IMR-90 (cell line): ENCODE data around the gene CSNK2A1. TPM values are rescaled to one million over a fixed set of nuclear protein-coding genes. Genes with fewer than 3 reads are reported as not detected.

Source experiments
- ATAC-seq: fragments of 200-7000 bp; cut with Tn5 transposase; 2 replicates; pipeline ENCODE4 v1.9.1; 2020; ENCODE audit warnings: low read depth, mild to moderate bottlenecking, moderate library complexity
- BruUV-seq: library from RNA; stranded (reverse); fragments of 400-500 nt; replicated peaks from 2 replicates; lab custom pipeline; 2021; lab: Mats Ljungman, UMichigan
- CTCF ChIA-PET: fragments of 300-600 bp; formaldehyde crosslinking; extraction: SDS; loops from one replicate; lab custom pipeline; 2021; ENCODE audit warnings: antibody characterized with exemption; lab: Yijun Ruan, JAX
- POLR2A ChIA-PET: fragments of 300-600 bp; sonication (Branson Sonifier 250); formaldehyde crosslinking; loops from one replicate; lab custom pipeline; 2022; ENCODE audit warnings: antibody characterized with exemption; ENCODE audit not compliant: unreplicated experiment; lab: Charles Lee
- DNase-seq: peaks from one replicate; pipeline ENCODE4 v3.0.0; 2013
- H2AFZ ChIP-seq: replicated peaks from 2 replicates; pipeline ENCODE3; 2013; ENCODE audit warnings: low read length, mild to moderate bottlenecking; ENCODE audit not compliant: poor library complexity
- H2AK5ac ChIP-seq: 2 replicates; pipeline ENCODE4 v1.6.1; 2013; ENCODE audit warnings: low read depth, low read length, inconsistent platforms
- H2AK9ac ChIP-seq: replicated peaks from 2 replicates; pipeline ENCODE3; 2013; ENCODE audit warnings: mild to moderate bottlenecking, low read depth, low read length, moderate library complexity; ENCODE audit not compliant: poor library complexity
- H2BK120ac ChIP-seq: 2 replicates; pipeline ENCODE4 v1.6.1; 2013; ENCODE audit warnings: low read depth, low read length, inconsistent platforms
- H2BK15ac ChIP-seq: 3 replicates; pipeline ENCODE4 v1.6.1; 2013; ENCODE audit warnings: low read depth, low read length, inconsistent platforms
- H2BK20ac ChIP-seq: 2 replicates; pipeline ENCODE4 v1.6.1; 2013; ENCODE audit warnings: low read depth, mild to moderate bottlenecking, inconsistent platforms, low read length, moderate library complexity
- H2BK5ac ChIP-seq: 2 replicates; pipeline ENCODE4 v1.6.1; 2013; ENCODE audit warnings: mild to moderate bottlenecking, low read depth, low read length, inconsistent platforms; ENCODE audit not compliant: poor library complexity, severe bottlenecking
- H3K14ac ChIP-seq: replicated peaks from 2 replicates; pipeline ENCODE4 v1.6.1; 2013; ENCODE audit warnings: low read depth, low read length, inconsistent platforms
- H3K18ac ChIP-seq: 2 replicates; pipeline ENCODE4 v1.6.1; 2013; ENCODE audit warnings: low read depth, low read length, control low read depth
- H3K23ac ChIP-seq: 2 replicates; pipeline ENCODE4 v1.6.1; 2013; ENCODE audit warnings: low read depth, low read length, inconsistent platforms
- H3K27ac ChIP-seq: 2 replicates; pipeline ENCODE4 v1.5.1; 2013; ENCODE audit warnings: mild to moderate bottlenecking, control low read depth, low read length; ENCODE audit not compliant: insufficient read depth
- H3K27me3 ChIP-seq: 2 replicates; pipeline ENCODE4 v1.6.1; 2013; ENCODE audit warnings: low read length; ENCODE audit not compliant: control insufficient read depth, insufficient read depth
- H3K36me3 ChIP-seq: 2 replicates; pipeline ENCODE4 v1.6.1; 2013; ENCODE audit warnings: low read length, mixed read lengths; ENCODE audit not compliant: control insufficient read depth, insufficient read depth
- H3K4ac ChIP-seq: 2 replicates; pipeline ENCODE4 v1.6.1; 2013; ENCODE audit warnings: low read depth, low read length, inconsistent platforms
- H3K4me1 ChIP-seq: 2 replicates; pipeline ENCODE4 v1.6.1; 2013; ENCODE audit warnings: low read length, mixed read lengths; ENCODE audit not compliant: control insufficient read depth, insufficient read depth
- H3K4me2 ChIP-seq: 2 replicates; pipeline ENCODE4 v1.6.1; 2013; ENCODE audit warnings: low read depth, mild to moderate bottlenecking, control low read depth, low read length, moderate library complexity
- H3K4me3 ChIP-seq: 2 replicates; pipeline ENCODE4 v1.5.1; 2013; ENCODE audit warnings: low read depth, mild to moderate bottlenecking, control low read depth, low read length, moderate library complexity; ENCODE audit not compliant: insufficient read depth
- H3K56ac ChIP-seq: 2 replicates; pipeline ENCODE4 v1.6.1; 2013; ENCODE audit warnings: low read length, inconsistent platforms; ENCODE audit not compliant: insufficient read depth; ENCODE audit errors: extremely low read depth
- H3K79me1 ChIP-seq, 2 experiments: 2 replicates each; pipeline ENCODE4 v1.6.1; 2013; ENCODE audit warnings: low read length in 2 of 2, inconsistent platforms in 1 of 2, low read depth in 1 of 2
- H3K9ac ChIP-seq: 2 replicates; pipeline ENCODE4 v1.6.1; 2013; ENCODE audit warnings: low read depth, low read length, control low read depth
- H3K9me1 ChIP-seq: 2 replicates; pipeline ENCODE4 v1.6.1; 2013; ENCODE audit warnings: low read length, inconsistent platforms; ENCODE audit not compliant: insufficient read depth
- H3K9me3 ChIP-seq: 2 replicates; pipeline ENCODE4 v1.6.1; 2013; ENCODE audit warnings: low read length; ENCODE audit not compliant: control insufficient read depth, insufficient read depth
- H4K20me1 ChIP-seq: 2 replicates; pipeline ENCODE4 v1.6.1; 2013; ENCODE audit warnings: low read length, inconsistent platforms; ENCODE audit not compliant: insufficient read depth
- H4K5ac ChIP-seq: 2 replicates; pipeline ENCODE4 v1.6.1; 2013; ENCODE audit warnings: mild to moderate bottlenecking, low read depth, low read length, control low read depth
- H4K8ac ChIP-seq, 2 experiments: 2 replicates each; pipeline ENCODE4 v1.6.1; 2013; ENCODE audit warnings: low read depth in 2 of 2, low read length in 2 of 2, control low read depth in 1 of 2, inconsistent platforms in 1 of 2
- H4K91ac ChIP-seq: 2 replicates; pipeline ENCODE4 v1.6.1; 2013; ENCODE audit warnings: low read depth, low read length, inconsistent platforms; ENCODE audit not compliant: insufficient read depth
- CEBPB ChIP-seq: IDR thresholded peaks from 2 replicates; pipeline ENCODE4 v1.6.1; 2012; ENCODE audit warnings: low read depth, low read length, improper control_type of control experiment
- CHD1 ChIP-seq: IDR thresholded peaks from 2 replicates; pipeline ENCODE4 v1.6.1; 2012; ENCODE audit warnings: low read depth, low read length, improper control_type of control experiment
- ELK1 ChIP-seq: fragments of 150-350 bp; IDR thresholded peaks from 2 replicates; pipeline ENCODE4 v1.6.1; 2016; ENCODE audit warnings: low read depth, mild to moderate bottlenecking, low read length, moderate library complexity, borderline replicate concordance
- MAFK ChIP-seq: IDR thresholded peaks from 2 replicates; pipeline ENCODE4 v1.6.1; 2012; ENCODE audit warnings: low read depth, low read length, improper control_type of control experiment
- MAZ ChIP-seq: IDR thresholded peaks from 2 replicates; pipeline ENCODE4 v1.6.1; 2012; ENCODE audit warnings: low read depth, mild to moderate bottlenecking, low read length, improper control_type of control experiment, moderate library complexity, borderline replicate concordance
- MXI1 ChIP-seq: IDR thresholded peaks from 2 replicates; pipeline ENCODE4 v1.6.1; 2012; ENCODE audit warnings: low read depth, mild to moderate bottlenecking, low read length, moderate library complexity, borderline replicate concordance
- RFX5 ChIP-seq: IDR thresholded peaks from 2 replicates; pipeline ENCODE4 v1.8.0; 2012; ENCODE audit warnings: low read depth, mild to moderate bottlenecking, low read length, moderate library complexity
- WGBS, 2 experiments: methylation state at CpG; one replicate each; pipeline versions ENCODE4 v1.1.5 to v1.1.7; 2013; ENCODE audit warnings: missing lambda C conversion rate in 2 of 2; ENCODE audit not compliant: insufficient read length in 1 of 2; ENCODE audit errors: extremely low coverage in 2 of 2; 5-methylcytosine and 5-hydroxymethylcytosine counted together
- dilution Hi-C: fragments of 300-500 bp; cut with HindIII; formaldehyde crosslinking; loops from one replicate; pipeline ENCODE4 v1.14.3; 2018; ENCODE audit warnings: low sequenced_read_pairs; ENCODE audit not compliant: unreplicated experiment
- in situ Hi-C: fragments of 300-500 bp; cut with MboI; formaldehyde crosslinking; loops from 3 replicates; pipeline ENCODE4 v1.14.3; 2019; ENCODE audit warnings: low sequenced_read_pairs, inconsistent platforms, mixed read lengths
- intact Hi-C: fragments of 100-400 bp; cut with micrococcal nuclease; formaldehyde crosslinking; loops from 2 replicates; pipeline ENCODE4 v1.10.0; 2022
- polyA plus RNA-seq, 3 experiments: library from polyadenylated mRNA; depleted of rRNA; stranded (reverse); fragments of >200 nt; gene quantifications; 2 replicates each; pipeline ENCODE4 v1.2.3, GENCODE V29; 2012; ENCODE audit warnings: low replicate concordance in 1 of 3
- total RNA-seq: library from RNA; depleted of rRNA; stranded (reverse); fragments of >200 nt; gene quantifications from 2 replicates; pipeline ENCODE4 v1.2.3, GENCODE V29; 2012

CSNK2A1 gene
- total and polyA plus RNA-seq, 2 of the 4 experiments (the other 2 are of a cell fraction), result 86.3 to 151 TPM

- Histone ChIP-seq H4K91ac (no peak overlapping the region), H3K4ac (no peak overlapping the region), H3K9me1 (peaks cover 5% of the 10 kb centered on the region; the same call in 1 of the 2 replicates), H2BK15ac (no peak overlapping the region), H3K56ac (no peak overlapping the region), H4K8ac (no peak overlapping the region), H2AK5ac (no peak overlapping the region), H2BK5ac (no peak overlapping the region), H3K36me3 (peaks cover 30% of the 10 kb centered on the region), H2AK9ac (no peak overlapping the region), H3K23ac (no peak overlapping the region), H3K9ac (no peak overlapping the region), H3K9me3 (no peaks in the 10 kb centered on the region), H4K5ac (no peak overlapping the region), H2BK120ac (no peak overlapping the region), H2AFZ (no peak overlapping the region), H3K4me1 (peaks cover 7% of the 10 kb centered on the region), H3K27ac (no peak overlapping the region), H3K79me1 (peaks cover 6 to 23% of the 10 kb centered on the region in 2 experiments), H3K4me3 (no peak overlapping the region), H3K14ac (no peak overlapping the region), H3K27me3 (no peaks in the 10 kb centered on the region), H2BK20ac (no peak overlapping the region), H4K20me1 (peaks cover 9% of the 10 kb centered on the region), H3K4me2 (no peak overlapping the region), H3K18ac (no peak overlapping the region)
- intact Hi-C loops (loop anchor here (1.0 kb wide), 1 partner anchor 125 kb away; no protein-coding TSS in a partner anchor), dilution Hi-C loops (no loop called here), in situ Hi-C loops (loop anchor here (5.0 kb wide), 1 partner anchor 127 kb away; no protein-coding TSS in a partner anchor)
- CTCF ChIA-PET, result no interaction called here
- WGBS, 2 experiments, result no CpG with 5 or more reads among the region's 2 CpGs
- no peak for TF ChIP-seq RFX5
- no peak for TF ChIP-seq MAZ
- no peak for TF ChIP-seq CHD1
- TF ChIP-seq ELK1, result no peak
- TF ChIP-seq MXI1, result no peak
- TF ChIP-seq CEBPB, result no peak
- TF ChIP-seq MAFK, result no peak
- ATAC-seq (no peak), DNase-seq (peak; percentile 30)
- POLR2A ChIA-PET, result no interaction called here
- no TSS peak for BruUV-seq
Measured at GRCh38 chr20:479487-479886, 64.1 kb downstream of the CSNK2A1 start.
